Left forelimb (tissue), 1 donor: Measurements from ENCODE around the gene FAM53A.

Experiments used
- DNase-seq: peaks from one replicate; pipeline ENCODE4 v3.0.0-alpha.2; 2018; ENCODE audit warnings: low spot score

FAM53A gene

DNA sequence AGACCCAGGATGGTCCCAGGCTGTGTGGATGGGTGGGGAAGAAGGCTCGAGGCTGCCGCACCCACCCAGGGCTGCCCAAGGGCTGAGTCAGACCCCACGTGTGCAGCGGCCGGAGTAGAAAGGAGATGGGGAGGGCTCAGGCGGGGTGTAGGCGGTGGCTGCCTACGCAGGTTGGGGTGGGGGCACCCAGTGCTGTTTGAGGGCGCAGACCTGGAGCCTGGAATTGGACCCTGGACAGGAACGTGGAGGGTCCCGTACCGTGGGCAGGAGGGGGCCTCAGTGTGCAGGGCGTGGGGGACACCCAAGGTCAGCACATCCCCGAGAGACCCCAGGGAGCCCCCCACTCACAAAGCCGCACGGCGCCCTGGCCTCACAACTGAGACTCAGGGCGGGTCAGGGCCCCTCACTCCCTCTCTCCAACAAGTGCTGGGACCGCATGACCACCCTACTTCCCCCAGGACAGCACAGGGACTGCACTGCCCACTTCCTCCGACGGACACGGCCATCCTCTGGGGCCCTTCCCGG is 79.9 kb downstream of the FAM53A start:
- DNase-seq = no peak

DNA sequence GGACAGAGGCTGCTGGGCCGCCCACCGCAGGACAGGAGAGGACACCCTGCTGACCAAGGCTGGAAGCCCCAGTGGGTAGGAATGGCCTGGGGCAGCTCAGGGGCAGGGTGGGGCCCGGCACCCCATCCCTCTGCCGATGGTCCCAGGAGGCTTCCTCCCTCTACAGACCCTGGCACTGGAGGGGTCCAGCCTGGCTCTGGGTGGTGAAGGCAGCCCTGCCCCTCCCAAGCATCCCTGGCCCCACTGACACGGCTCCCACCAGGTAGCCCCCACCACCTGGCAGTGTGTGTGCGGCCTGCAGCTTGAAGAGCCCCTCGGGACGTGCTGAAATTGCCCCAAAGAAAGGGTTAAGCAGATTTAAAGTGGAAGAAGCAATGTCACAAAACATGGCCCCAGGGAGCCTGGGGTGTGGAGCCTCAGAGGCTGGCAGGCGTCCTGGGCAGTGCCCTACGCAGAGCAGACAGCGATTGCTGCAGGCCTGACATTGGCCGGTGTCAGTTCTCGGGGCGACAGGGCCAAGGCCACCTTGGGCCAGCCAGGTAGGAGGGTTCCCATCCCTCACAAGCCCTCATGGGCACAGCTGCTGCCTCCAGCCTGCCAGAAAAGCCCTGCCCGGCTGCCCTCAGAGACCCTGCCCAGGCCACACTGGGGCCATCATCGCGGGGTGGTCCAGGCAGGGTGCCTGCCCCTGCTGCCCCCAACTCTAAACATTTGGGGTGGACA is 80.5 kb downstream of the FAM53A start:
- no peak for DNase-seq

DNA sequence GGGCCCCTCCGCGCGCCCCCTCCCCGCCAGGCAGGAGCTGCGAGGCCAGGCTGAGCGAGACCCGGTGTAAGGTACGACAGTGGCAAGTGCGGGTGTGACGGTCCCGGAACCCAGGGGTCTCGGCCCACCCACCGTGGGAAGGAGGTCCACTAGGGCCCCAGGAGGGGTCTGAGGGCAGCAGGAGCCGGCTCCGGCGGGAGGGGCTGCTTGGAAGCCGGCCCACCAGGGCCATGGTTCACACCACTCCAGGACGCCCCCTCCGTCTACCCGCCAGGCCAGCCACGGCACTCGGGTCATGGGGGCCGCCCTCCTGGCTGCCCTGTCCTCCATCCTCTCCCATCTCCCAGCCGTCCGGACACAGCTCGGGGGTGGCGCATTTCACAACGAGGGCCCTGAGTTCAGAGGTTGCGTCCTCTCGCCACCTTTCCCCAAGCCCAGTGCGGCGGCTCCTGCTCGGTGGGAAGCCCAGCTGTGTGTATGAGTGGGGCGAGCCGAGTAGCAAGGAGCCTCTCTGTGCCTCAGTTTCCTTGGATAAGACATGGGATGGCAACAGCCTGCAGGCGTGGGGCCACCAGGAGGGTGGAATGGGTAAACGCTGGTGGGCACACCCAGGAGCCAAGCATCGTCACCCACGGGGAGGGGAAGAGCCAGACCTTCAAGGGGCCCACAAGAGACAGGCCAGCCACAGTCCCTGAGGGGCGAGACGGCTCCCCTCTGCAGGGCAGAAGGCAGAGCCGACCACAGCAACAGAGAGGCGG is 81.3 kb downstream of the FAM53A start:
- no peak for DNase-seq

DNA sequence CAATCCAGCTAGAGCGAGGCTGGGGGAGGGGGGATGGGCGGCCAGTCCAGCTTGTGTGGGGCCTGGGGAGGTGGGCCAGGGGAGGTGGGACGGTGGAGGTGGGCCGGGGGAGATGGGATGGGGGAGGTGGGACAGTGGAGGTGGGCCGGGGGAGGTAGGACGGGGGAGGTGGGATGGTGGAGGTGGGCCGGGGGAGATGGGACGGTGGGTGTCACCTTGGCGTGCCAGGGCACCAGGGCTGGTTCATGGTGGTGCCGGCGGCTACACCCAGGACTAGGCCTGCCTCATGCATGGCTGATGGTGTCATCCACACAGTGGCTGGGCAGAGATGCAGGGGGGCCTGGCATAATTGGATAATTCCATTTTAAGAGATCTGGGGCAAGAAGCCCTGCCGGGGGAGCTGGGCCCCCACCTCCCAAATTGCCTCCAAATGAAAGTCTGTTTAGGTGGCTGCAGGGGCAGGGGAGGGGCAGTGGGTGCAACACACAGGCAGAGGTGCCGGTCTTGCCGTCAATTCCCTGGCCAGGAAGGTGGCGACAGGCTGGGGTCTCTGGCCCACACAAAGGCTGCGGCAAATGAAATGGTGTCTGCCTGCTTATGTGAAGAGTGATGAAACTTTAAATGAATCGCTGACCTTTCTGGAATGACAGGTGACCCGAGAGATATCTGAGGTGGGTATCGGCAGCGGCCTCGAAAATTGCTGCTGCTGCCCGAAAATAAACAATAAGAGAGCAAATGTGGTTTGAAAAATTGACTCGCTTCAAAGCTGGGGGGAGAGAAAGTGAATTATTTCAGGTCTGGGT is 82.1 kb downstream of the FAM53A start:
- DNase-seq = no peak

DNA sequence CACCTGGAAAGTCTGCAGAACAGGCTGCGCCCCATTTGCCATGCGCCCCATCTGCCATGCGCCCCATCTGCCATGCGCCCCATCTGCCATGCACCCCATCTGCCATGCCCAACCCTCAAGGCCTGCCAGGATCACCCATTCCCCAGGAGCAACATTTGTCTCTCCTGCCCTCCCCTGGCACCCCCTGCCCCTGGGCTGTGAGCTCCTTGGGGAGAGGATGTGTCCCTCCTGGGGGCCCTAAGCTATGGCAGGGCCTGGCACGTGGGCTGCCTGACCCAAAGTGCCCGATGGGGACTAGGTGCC is 82.6 kb downstream of the FAM53A start:
- DNase-seq = no peak

DNA sequence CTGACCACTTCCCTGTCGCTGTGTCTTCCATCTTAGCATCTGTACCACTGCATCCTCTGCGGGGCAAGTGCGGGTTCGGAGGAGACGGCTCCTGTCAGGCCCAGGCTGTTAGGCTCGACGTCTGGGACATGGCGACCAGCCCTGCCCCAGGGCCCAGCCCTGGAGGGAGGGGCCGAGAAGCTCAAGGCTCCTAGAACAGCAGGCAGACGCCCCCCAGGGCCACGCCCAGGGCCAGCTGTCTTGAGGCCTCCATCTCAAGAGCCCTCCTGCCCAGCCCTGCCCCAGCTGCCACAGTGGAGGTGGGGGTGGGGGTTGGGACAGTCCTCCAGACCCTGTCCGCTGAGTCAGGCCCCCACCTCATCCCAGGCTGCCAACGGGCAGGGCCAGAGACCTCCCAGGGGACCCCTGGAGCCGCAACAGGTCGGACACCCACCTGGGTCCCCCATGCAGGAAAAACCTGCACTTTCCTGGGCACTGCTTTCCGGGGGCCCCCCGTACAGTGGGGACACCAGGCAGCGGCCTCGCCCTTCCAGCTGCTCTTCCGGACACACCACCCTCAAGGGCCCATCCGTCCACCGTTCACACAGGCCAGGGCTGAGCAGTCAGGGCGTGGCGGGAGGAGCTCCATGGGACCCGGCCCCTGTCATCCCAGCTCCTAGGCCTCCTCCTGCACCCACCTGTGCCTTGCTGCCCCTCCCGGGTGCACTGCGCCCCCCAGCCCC is 83.1 kb downstream of the FAM53A start:
- no peak for DNase-seq

DNA sequence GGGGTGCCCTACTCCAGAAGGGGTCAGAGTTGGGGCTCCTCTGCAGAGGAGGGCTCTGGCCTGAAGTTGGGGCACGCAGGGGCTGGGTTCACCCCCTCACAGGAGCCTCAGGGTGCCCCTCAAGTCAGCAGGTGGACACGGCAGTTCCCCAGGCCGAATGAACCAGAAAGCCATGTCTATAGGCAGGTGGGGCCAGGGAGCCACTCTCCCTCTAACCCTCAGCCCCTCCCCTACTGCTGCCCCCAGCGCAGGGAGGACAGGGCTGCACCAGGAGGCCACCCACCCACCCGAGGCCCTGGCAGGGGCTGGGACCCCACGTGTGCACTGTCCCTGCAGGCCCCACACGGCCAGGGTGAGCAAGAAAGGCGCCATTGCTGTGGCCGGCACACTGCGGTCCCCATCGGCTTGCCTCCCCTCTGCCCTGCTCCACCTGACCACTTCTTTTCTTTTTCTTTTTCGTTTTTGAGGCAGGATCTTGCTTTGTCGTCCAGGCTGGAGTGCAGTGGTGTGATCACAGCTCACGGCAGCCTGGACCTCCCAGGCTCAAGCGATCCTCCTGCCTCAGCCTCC is 83.8 kb downstream of the FAM53A start:
- DNase-seq = no peak

DNA sequence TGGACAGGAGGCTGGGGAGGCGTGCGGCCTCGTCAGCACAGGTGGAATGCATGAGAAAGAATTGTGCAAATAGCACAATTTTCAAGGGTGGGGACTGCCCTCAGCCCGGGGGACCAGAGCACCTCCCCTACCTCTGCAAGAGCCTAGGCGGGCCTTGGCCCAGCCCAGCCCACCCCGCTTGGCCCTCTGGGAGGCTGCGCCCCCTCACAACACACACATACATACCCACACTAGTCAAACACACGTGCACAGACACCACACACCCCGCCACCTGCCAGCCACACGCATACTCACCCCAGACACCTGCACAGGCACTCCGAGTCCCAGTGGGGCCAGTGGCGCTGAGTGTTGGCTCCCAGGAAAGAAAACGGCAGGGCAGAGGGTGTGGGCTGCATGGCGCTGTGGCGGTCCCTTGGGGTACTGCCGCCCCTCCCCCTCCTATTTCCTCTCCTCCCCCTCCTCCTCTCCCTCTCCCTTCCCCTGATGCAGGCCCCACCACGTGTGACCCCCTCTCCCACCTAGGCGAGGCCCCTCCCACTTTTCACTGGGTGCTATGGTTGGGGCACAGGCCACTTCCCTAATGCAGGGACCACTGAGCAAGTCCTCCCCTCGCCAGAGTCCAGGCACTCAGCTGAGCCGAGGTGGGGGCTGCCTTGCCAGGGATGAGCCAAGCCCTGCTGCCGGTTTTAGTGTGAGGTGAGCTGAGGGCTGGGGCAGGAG is 84.5 kb downstream of the FAM53A start:
- no peak for DNase-seq

DNA sequence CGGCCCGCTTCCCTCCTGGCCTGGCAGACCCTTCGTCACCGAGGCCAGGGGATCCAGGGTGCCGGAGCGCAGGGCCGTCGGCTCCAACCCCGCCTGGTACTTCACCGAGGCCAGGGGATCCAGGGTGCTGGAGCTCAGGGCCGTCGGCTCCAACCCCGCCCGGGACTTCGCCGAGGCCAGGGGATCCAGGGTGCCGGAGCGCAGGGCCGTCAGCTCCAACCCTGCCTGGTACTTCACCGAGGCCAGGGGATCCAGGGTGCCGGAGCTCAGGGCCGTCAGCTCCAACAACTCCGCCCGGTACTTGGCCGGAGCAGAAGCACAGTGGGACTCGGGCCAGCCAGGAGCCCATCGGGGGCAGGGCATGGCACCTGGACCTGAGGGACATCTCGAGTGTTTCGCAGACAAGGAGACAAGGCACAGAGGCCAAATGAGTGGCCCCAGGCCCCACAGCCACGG is 85.1 kb downstream of the FAM53A start:
- no peak for DNase-seq

DNA sequence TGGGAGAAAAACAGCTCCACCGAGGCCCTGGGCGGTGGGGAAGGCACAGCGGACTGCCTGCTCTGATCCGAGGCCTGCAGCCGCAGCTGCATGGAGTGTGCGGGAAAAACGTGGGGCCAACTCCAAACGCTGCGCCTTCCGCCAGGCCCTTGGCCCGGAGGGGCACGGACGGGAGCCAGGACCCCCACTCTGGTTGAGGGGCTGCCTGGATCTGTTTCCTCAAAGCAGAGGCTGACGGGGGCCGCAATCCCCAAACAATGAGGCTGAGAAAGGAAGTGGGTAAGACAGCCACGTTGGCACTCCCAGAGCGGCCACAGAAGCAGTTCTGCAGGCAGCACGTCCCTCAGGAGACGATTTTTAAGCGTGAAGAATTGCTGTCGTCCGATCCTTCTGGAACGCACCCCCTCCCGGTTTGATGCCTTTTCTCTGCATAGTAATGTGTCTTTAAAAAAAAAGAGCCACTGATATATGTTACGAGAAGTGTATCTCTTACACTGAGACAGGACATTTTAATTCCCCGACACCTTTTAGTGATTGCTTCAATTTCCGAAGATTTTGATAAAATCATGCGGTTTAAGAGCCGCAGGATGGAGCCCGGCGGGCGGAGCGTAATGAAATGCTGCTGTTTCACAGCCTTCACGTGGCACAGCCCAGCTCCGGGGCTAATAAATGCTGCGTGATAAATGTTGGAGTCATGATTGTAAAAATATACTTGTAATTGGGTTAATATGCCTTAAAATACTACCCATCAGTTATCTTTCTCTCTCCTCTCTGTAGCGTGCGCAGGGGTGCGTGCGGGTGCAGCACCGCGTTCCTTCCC is 85.7 kb downstream of the FAM53A start:
- DNase-seq = no peak

DNA sequence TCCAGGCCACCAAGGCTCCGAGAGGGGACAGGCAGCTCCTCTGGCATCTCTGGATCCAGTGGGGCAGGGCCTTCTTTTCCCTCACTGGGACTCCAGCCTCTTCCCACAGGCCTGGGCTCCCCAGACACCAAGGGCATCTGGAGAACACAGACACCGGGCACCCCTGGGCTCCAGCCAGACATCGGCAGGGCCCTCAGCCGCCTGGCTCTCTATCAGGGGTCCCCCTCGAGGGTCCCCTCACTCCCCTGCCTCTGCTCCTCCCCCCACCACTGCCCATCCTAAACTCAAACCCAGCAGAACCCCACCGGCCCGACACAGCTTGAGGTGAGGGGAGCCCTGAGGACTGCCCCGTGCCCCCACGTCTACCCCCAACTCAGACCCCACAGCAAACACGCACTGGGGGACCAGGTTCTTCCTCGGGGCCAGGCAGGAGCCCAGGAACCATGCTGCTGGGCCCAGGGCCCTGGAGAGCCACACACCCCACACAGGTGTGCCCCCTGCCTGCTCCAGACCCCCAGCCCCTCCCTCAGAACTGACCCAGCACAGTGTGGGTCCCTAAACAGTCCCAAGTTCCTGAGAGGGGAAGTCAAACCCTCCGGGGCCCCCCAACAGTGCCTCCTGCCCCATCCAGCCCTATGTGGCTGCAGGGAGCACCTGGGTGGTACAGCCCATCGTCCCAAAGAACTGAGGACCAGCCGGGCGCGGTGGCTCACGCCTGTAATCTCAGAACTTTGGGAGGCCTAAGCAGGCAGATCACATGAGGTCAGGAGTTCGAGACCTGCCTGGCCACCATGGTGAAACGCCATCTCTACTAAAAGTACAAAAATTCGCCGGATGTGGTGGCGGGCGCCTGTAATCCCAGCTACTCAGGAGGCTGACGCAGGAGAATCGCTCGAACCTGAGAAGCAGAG is 86.8 kb downstream of the FAM53A start:
- DNase-seq = no peak

DNA sequence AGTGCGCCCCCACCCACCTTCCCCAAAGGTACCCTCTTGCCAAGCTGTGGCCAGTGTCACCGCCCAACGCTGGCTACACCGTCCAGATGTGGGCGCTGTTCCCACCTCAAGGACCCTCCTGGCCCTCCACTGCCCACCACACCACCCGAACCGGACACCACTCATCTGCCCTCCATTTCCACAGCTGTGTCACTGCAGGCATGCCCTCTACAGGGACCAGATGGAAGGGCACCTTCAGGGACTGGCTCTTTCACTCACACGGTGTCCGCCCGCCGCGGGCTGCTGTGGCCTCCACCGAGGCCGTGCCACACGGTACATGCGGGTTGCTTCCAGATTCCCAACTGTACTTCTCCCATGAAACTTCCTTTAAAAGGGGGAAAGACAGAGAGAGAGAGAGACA is 87.7 kb downstream of the FAM53A start:
- no peak for DNase-seq

DNA sequence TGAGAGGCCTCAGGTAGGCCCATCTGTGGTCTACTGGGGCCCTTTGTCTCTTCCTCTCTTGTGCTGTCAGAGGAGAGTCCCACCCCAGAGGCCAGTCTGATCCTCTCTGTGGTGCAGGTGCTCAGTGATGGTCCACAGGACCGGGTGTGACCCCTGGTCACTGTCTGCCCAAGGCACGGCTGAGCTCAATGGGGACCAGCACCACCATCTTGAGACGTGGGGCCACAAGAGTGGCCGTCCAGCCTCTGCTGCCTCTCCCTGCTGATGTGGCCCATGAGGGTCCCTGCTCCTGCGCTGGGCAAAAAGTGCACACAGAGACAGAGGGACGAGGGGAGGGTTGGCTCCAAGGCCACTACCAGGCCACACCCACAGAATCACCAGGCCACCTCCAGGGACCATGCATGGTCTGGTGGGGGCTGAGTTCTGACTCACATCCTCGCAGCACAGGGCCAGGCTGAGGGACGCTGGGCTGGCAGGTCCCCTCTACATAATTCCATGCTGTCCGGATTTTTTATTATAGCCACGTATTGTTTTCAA is 88.3 kb downstream of the FAM53A start:
- no peak for DNase-seq

DNA sequence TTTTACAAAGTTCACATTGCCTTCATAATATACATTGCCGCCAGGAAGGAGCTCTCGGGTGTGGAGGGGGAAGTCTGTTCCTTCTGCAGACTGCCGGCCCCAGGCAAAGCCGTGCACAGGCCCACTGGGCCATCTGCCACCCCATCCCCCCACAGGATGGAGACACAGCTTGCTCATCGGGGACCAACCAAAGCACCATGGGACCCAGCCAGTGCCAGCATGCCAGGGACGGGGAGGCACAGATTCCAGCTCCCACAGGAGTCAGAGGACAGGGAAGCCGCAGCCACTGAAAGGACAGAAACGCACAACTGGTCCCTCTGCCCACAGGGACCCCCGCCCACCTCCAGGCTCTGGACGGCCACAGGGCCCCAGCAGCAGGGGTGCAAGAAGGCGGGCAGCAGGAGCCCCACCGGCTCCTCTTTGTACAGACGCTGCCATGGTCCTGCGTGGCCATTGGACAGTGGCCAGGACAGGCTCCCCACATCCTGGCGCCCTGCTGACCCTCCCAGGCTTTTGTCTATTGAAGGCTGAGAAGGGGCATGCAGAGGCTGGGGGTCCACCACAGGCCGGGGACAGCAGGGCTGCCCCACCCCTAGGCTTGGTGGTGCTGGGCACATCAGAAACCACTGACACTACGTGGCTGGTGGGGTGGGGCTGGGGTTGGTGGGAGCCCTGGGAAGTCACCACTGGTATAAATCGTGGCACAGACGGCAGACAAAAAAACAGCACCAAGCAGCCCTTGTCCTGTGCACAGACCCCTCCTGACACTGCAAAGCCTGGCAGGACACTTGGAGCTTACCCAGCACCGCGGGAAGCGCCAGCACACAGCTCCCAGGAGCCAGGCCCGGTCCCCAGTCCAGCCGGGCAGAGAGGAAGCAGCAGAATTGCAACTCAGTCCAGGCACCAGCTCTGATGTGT is 89.0 kb downstream of the FAM53A start:
- no peak for DNase-seq

DNA sequence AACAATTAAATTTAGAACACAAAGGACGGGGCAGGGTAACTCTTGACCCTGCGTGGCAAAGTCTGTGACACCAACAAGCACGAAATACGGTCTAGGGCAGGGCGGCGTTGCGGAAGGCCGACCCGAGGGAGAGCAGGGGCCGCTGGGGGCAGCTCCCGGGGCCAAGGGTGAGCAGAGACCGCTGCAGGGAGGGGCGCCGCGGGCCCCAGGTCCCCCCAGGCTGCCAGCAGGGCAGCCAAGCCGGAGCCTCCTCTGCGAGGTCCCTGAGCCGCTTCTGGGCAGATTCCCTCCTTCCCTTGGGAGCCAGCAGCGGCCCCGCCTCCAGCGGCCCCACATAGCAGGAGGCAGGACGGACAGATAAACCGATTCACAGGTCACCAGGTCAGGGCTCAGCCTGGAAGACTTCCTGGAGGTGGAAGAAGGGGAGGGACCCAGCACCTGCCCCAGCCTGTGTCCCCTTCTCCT is 90.2 kb downstream of the FAM53A start:
- no peak for DNase-seq

DNA sequence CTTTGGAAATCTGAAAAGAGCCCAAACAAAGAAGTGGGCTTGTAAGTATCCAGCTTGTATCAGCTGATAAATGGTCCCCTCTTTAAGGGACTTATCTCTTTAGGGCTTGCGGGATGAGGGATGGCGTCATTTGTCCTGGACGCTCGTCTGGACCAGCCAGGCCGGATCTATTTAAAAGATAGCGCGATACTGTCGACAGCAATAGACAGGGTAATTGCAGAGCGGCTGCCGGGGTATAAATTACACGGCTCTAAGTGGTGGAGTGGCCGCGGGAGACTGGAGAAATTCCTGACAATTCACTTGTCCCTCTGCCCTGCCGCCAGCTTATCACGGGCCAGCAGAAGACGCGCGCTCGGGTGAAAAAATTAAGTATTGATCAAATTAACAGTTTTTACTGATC is 90.7 kb downstream of the FAM53A start:
- no peak for DNase-seq

DNA sequence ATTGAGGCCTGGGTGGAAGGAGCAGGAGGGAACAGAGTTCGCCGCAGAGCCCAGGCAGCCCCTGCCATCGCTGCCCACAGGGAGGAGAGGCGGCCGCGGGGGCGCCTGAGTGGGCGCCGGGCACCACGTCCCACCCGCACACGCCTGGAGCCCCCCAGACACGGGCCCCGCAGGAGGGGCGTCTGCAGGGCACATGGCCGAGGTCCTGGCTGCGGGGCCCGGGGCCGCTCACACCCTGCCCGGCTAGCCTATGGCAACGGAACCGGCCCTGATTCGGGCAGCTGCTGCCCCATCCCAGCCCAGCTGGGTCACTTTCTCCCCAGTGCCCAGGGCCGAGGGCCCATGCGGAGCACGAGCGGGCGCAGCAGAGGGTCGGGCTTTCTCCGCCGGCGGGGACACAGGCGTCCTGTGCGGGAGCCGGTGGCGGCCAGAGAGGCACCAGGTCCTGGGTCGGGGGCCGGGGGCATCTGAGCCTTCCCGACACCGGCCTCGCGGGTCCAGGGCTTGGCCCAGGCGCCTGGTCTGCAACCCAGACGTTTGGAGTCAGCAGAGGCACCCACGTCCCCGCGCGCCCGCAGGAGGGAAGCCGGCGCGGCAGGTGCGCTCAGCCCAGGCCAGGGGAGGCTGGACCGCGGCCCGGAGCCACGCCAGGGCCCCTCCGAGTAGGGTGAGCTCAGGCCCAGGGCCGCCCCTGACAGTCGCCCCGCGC is 91.2 kb downstream of the FAM53A start:
- no peak for DNase-seq
